GM18861 (cell line): ENCODE results near the gene RPL35A.
"Not testable (repeated sequence)": the region's sequence is repeated elsewhere in the genome, so short reads cannot be mapped to it uniquely, and the experiment has no call there.

Experiments used
- ATAC-seq: cut with Tn5 transposase; IDR thresholded peaks from one replicate; pipeline ENCODE4 v1.9.1; 2021; ENCODE audit not compliant: unreplicated experiment

RPL35A gene

GRCh38 chr3:197951392-197951990, 1.5 kb downstream of the RPL35A start:
- ATAC-seq = no peak

DNA sequence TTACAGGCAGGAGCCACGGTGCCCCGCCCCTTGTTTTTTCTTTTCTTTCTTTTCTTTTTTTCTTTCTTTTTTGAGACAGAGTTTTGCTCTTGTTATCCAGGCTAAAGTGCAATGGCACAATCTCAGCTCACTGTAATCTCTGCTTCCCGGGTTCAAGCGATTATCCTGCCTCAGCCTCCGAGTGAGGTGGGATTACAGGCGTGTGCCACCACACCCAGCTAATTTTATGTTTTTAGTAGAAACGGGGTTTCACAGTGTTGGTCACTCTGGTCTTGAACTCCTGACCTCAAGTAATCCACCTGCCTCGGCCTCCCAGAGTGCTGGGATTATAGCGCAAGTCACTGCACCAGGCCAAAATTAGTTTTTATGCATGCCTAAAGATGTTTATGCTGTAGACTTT, 2.5 kb downstream of the RPL35A start:
- ATAC-seq = no peak

GRCh38 chr3:197953325-197953724, 3.3 kb downstream of the RPL35A start:
- no peak for ATAC-seq

DNA sequence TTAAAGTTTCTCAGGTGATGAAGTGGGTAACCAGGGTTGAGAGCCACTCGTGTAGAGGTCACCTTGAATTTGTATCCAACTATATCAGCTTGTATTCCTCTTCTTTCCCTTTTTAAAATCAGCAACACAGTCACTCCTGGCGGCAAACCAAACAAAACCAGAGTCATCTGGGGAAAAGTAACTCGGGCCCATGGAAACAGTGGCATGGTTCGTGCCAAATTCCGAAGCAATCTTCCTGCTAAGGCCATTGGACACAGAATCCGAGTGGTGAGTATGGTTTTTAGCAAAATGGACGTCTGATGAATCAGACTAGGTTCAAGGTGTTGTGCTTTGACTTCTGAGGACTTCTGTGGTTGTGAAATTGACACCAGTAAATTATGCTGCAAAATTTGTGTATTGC, 3.9 kb downstream of the RPL35A start:
- ATAC-seq = no peak

DNA sequence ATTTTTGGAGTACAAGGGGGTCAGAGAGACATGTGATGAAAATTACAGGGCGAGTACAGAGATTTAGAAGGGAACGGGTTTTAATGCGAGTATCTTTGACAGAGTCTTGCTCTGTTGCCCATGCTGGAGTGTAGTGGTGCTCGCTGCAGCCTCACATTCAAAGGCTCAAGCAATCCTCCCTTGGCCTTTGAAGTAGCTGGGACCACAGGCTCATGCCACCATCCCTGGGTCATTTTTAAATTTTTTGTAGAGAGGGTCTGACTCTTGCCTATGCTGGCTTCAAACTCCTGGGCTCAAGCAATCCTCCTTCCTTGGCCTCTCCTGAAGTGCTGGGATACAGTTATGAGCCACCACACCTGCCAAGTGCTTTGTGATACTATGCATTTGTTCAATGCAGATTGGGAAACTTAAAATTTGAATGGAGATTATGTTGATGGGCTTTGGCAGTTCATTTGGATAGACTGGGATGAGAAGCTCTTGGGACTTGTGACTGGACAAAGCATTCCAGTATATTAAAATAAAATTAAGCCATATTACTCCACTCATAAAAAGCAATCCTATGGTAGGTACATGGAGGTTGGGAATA, 6.0 kb downstream of the RPL35A start:
- no peak for ATAC-seq

GRCh38 chr3:197956626-197956988, 6.6 kb downstream of the RPL35A start:
- ATAC-seq = no peak

DNA sequence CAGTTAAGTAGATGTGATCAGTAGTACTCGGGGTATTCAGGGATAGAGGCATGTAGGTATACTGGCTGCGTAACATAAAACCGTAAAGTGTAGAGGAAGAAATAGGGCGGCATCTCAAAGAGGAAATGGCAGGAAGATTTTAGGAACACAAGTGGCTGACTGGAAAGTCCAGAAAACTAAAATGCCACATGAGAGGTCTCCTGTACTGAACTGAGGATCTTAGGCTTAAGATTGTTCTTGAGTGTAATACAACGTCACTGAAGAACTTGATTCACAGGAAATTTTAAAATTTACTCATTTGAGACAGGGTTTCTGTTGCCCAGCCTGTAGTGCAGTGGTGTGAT, 7.8 kb downstream of the RPL35A start:
- ATAC-seq = no peak

DNA sequence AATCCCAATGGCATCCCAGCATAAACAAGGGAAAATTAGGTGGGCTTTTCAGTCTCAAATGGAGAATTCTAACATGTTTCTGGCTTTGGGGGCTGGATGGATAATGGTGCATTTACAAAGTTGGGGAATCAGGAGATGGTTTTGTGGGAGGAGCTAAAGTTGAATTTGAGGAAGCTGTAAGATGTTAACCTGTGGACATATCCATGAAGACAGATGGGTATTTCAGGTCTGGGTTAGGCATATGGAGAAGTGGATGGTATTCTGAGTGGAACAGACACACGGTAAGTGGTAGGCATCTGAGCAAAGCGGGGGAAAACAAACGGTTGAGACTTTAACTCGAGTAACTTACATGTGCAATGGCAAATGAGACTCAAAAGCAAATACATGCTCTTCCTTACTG, 8.4 kb downstream of the RPL35A start:
- no peak for ATAC-seq

- ATAC-seq = not testable (repeated sequence)
Observed at GRCh38 chr3:197958848-197959247, 8.9 kb downstream of the RPL35A start.

- no peak for ATAC-seq
Observed at GRCh38 chr3:197959500-197959890, 9.5 kb downstream of the RPL35A start.

GRCh38 chr3:197959891-197960693, 10.1 kb downstream of the RPL35A start, which contains the start of gene LMLN:
Gene LMLN, plus strand, starts transcription at chr3:197960217. Its CDS starts 29 bp downstream, at chr3:197960246.
- peak; percentile 95 for ATAC-seq

DNA sequence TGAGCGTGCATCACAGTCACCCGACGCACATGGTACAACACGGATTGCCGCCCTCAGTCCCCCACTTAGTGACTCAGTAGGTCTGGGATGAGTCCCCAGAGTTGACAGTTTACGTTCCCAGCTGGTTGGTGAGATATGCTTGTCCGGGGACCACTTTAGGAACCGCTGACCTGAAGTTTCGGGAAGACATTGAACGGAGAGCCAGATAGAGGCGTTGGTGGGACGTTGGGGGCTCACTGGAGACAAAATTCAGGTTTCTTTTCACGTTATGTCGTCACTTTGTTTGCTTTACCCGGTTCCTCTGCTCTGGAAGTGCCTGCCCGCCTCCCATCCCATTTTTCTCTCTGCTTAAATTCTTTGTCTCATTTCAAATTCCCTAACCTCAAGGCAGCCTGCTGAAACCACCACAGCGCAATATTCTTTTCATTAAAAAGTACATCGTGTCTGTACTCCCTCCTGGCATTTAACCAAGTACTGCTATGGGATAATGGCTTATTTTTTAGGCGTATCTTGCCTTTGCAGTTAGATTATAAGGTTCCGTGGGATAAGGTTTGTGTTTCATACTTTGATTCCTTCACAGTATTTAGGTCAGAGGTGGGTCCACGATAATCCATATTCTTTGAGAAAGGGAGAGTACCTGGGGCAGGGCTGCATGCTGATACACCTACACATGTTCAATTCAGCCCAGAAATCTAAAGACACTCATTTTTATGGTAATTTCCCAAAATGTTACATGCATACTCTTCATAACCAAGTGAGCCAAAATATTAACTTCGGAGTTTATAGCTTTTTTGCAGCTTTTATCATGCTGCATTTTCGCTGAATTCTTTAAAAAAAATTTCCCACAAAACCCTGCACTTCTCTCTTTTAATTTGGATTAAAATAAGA, 10.9 kb downstream of the RPL35A start:
- ATAC-seq = no peak

GRCh38 chr3:197961582-197961945, 11.6 kb downstream of the RPL35A start:
- ATAC-seq = no peak

GRCh38 chr3:197963019-197963637, 13.1 kb downstream of the RPL35A start:
- ATAC-seq = no peak

- ATAC-seq = not testable (repeated sequence)
Observed at GRCh38 chr3:197967337-197967989, 17.5 kb downstream of the RPL35A start.

GRCh38 chr3:197970588-197970987, 20.6 kb downstream of the RPL35A start:
- no peak for ATAC-seq

DNA sequence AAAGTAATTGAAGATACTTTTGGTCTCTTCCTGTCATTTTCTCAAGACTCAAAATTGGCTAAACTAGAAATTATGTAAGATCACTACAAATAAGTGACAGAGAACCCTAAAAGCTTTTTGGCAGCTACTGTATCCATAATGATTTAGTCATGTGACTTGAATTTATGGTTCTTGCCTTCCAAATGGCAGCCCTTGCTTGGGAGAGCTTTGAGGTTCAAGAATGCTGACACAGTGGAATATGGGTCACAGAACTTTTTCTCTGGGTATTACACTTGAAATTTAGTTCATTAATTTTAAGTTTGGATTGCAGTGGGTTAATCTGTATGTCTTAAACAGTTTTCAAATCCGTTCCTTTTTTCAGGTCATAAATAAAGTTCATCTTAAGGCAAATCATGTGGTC, 24.0 kb downstream of the RPL35A start:
- no peak for ATAC-seq

DNA sequence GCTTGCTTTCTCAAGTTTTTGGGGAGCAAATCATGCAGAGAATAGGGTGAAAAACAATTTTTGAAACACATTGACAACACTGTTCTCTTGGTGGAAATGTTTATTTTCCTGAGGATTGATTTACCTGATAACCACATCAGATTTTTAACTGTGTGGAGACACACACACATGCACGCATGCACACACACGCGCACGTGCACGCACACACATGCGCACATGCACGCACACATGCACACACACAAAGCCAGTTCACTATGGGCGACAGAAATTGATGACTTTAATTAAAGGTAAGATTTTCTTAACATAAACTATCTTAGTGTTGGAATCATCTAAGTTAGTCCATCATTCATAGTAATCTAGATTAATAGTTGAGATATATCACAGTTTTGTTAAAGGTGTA, 25.3 kb downstream of the RPL35A start:
- ATAC-seq = no peak

DNA sequence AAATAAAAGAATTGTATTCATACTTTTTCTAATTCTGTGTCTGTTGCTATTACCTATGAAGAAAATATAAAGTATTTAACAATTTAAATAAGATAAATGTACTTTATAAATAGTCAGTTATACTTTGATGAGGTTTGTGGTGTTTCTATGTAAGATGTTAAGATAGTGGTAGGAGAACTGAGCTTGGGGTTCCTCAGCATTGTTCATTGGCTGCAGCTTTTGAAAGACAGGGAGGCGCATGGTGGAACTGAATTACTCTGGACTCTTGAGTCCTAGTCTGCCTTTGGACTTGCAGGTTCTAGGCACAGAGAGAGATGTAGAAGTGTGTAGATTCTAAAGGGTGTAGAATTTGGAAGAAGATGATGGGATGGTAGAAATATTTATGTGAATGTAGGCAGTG, 33.1 kb downstream of the RPL35A start:
- ATAC-seq = no peak

- no peak for ATAC-seq
Observed at GRCh38 chr3:197989651-197990050, 39.7 kb downstream of the RPL35A start.

- ATAC-seq = no peak
Observed at GRCh38 chr3:197994736-197995135, 44.7 kb downstream of the RPL35A start.
